H1 (cell line): Measurements from ENCODE around the gene PTPN1. TPM values are rescaled to one million over a fixed set of nuclear protein-coding genes. Genes with fewer than 3 reads are reported as not detected.

Experiments used
- KDM4A ChIP-seq: IDR thresholded peaks from one replicate; pipeline ENCODE4 v1.7.1; 2012; ENCODE audit warnings: low read depth, mild to moderate bottlenecking, moderate library complexity, low read length, inconsistent platforms; ENCODE audit not compliant: severe bottlenecking
- SAP30 ChIP-seq: fragments of 300-600 bp; sonication (generic); IDR thresholded peaks from 2 replicates; pipeline ENCODE4 v1.7.1; 2012; ENCODE audit warnings: low read length, moderate library complexity, mild to moderate bottlenecking, inconsistent platforms; ENCODE audit not compliant: insufficient read depth, insufficient replicate concordance
- polyA plus RNA-seq, 7 experiments: library from polyadenylated mRNA; depleted of rRNA in 3 of 7; stranded (reverse) in 5 of 7; unstranded in 2 of 7; fragments of >200 nt in 5 of 7; fragments of 200-250 nt in 2 of 7; gene quantifications; 1 replicate in 5 of 7; 2 replicates in 1 of 7; 4 replicates in 1 of 7; pipeline versions ENCODE4 v1.2.1 to v1.2.3, GENCODE V29; 2011 to 2013; ENCODE audit warnings: missing spikeins in 2 of 7, mixed read lengths in 2 of 7
- total RNA-seq: library from RNA; stranded (reverse); fragmentation: NEBNext Ultra II Directional; extraction: Animal tissue kit (Norgen Biotek cat#: 25700); gene quantifications from 2 replicates; pipeline ENCODE4 v1.2.1, GENCODE V29; 2021

Gene PTPN1
- total and polyA plus RNA-seq, 2 of the 8 experiments (the other 6 are each of a cell fraction or from before 2014, with no cell fraction given), result 18.6 to 32.1 TPM

DNA sequence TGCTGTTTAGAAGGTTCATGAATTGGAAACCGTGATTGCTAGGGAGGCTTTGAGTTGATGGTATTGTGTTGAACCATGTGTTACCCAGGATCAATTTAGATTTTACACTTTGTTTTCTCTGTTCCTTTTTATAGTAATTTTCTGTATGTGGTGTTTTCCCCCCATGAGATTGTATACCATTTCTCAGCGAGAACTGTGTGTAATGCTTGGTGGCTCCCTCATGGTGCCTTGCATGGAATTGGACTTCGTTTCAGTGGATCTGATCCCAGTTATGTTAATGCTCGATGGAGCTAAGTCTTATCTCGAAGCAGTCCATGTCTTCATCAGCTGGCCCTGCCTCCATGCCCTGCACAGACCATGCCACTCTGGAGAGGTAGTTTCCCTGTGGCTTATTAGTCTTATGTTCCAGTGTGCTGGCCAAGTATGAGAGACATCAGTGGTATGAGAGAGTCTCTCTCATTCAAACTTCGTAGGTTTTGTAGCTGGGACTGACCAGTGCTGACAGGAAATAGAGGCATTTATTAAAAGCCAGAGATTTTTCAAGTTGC lies 18.7 kb downstream of the PTPN1 start (continued):
- TF ChIP-seq SAP30 (no peak), KDM4A (no peak)
